Prostate gland (tissue), 2 donors: ENCODE measurements around the gene SRRM4. TPM values are rescaled to one million over a fixed set of nuclear protein-coding genes. Genes with fewer than 3 reads are reported as not detected.

Experiments
- DNase-seq: peaks from one replicate; pipeline ENCODE4 v3.0.0-alpha.2; 2019; ENCODE audit warnings: low spot score
- H3K27ac ChIP-seq, 2 donors: fragments of 200-600 bp; sonication (generic); 2 replicates each; pipeline ENCODE4 v1.5.1; 2017 to 2019
- H3K27me3 ChIP-seq: fragments of 200-600 bp; sonication (generic); replicated peaks from 2 replicates; pipeline ENCODE4 v1.5.1; 2019; ENCODE audit not compliant: insufficient read depth
- H3K36me3 ChIP-seq, 2 donors: fragments of 200-600 bp; sonication (generic); 1 replicate in 1 of 2; 2 replicates in 1 of 2; pipeline versions ENCODE4 v1.5.1 to v1.8.1; 2017 to 2019
- H3K4me1 ChIP-seq: fragments of 200-600 bp; sonication (generic); replicated peaks from 2 replicates; pipeline ENCODE4 v1.5.1; 2019
- H3K4me3 ChIP-seq, 2 donors: fragments of 200-600 bp; sonication (generic); 2 replicates each; pipeline ENCODE4 v1.5.1; 2017 to 2019
- H3K9me3 ChIP-seq: fragments of 200-600 bp; sonication (generic); 2 replicates; pipeline ENCODE4 v1.5.1; 2017
- CTCF ChIP-seq, 4 experiments: fragments of 200-600 bp in 2 of 4; fragments of 450-650 bp in 2 of 4; sonication (generic) in 2 of 4; IDR thresholded peaks; 1 replicate in 3 of 4; 2 replicates in 1 of 4; pipeline ENCODE4 v1.5.1; 2016 to 2019; ENCODE audit warnings: antibody characterized with exemption in 4 of 4, mild to moderate bottlenecking in 2 of 4, moderate library complexity in 2 of 4
- POLR2A ChIP-seq: fragments of 450-650 bp; IDR thresholded peaks from one replicate; pipeline ENCODE4 v1.6.1; 2016; ENCODE audit warnings: antibody characterized with exemption, mild to moderate bottlenecking
- POLR2AphosphoS5 ChIP-seq: sonication (generic); formaldehyde crosslinking; IDR thresholded peaks from one replicate; pipeline ENCODE4 v1.6.1; 2017; ENCODE audit warnings: antibody characterized with exemption
- WGBS: methylation state at CpG from one replicate; pipeline ENCODE4 v1.1.5; 2018; 5-methylcytosine and 5-hydroxymethylcytosine counted together
- intact Hi-C: fragments of 100-400 bp; cut with DNase I; formaldehyde crosslinking; loops from one replicate; pipeline ENCODE4 v1.14.2; 2022
- total RNA-seq, 2 donors: library from RNA; depleted of rRNA; stranded (reverse); fragments of >200 nt; gene quantifications; one replicate each; pipeline ENCODE4 v1.1.0, GENCODE V29; 2016

Gene SRRM4
- total RNA-seq, 2 donors from 2014 or later: 0.05 to 0.11 TPM

DNA sequence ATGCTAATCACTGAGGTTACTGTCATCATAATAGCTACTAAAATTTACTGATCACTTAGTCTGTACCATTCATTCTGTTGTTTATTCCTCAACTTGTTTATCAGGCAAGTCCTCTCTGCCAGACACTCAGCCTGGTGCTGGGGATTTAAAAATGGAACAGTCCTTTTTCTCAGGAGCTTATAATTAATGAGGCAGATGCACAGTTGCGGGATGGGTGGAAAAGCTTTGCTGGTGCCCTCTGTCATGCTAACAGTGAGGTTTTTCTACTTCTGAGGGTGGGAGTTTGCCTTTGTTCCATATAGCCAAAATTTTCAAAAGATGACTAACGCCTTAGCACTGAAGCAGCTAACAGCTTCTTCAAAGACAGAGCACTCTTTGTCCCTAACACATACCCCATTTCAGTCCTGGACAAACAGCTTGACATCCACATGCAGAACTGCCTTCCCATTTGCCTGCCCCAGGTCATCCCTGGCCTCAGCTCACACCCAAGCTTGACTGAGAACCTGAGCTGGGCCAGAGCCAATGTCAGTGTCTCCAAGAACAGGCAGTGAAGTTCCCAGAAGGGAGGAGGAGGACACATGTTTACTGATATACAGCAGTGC lies 166.6 kb downstream of the SRRM4 start:
- no peaks in the 10 kb centered on the region for H3K36me3 ChIP-seq
- no peaks in the 10 kb centered on the region for H3K27me3 ChIP-seq
- H3K4me1 ChIP-seq: no peaks in the 10 kb centered on the region
- H3K27ac ChIP-seq: no peak overlapping the region
- DNase-seq: no peak
- intact Hi-C loops: no loop called here
- H3K4me3 ChIP-seq: no peak overlapping the region
- TF ChIP-seq POLR2AphosphoS5: no peak
- no peak for TF ChIP-seq POLR2A
- no peak for TF ChIP-seq CTCF (IDR thresholded peaks at IDR 0.05)
- H3K9me3 ChIP-seq: no peaks in the 10 kb centered on the region
- 29% methylated on average over 2 of the region's 2 CpGs for WGBS

- Histone ChIP-seq H3K27me3 (no peaks in the 10 kb centered on the region), H3K4me3 (no peak overlapping the region), H3K27ac (no peak overlapping the region), H3K4me1 (no peaks in the 10 kb centered on the region), H3K9me3 (no peaks in the 10 kb centered on the region), H3K36me3 (no peaks in the 10 kb centered on the region)
- 88% methylated on average over 7 of the region's 7 CpGs for WGBS
- no peak for TF ChIP-seq CTCF (IDR thresholded peaks at IDR 0.05)
- TF ChIP-seq POLR2A: no peak
- TF ChIP-seq POLR2AphosphoS5: no peak
- intact Hi-C loops: no loop called here
- DNase-seq: no peak
Measured at GRCh38 chr12:119149270-119149669, 167.9 kb downstream of the SRRM4 start.

DNA sequence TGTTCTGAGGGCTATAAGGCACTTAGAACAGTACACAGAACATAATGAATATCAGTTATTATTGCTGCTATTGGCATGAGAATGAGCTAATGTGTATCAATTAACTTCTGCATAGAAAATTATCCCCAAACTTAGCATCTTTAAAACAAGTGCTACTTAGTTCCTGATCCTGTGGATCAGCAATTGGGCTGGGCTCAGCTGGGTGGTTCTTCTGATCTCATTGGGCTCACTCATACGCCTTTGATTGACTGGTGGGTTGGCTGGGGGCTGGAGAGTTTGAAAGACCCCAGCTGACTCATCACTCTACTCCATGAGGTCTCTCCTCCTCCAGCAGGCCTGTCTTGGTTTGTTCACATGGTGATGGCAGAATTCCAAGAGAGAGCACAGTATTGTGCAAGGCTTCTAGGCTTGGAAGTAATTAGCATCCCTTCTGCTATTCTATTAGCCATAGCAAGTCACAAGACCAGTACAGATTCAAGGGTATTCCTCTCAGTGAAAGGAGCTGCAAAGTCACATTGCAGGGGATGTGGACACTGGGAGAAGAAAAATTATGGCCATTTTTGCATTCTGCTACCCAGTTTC lies 170.2 kb downstream of the SRRM4 start:
- Histone ChIP-seq H3K4me3 (no peak overlapping the region), H3K4me1 (no peaks in the 10 kb centered on the region), H3K36me3 (no peaks in the 10 kb centered on the region), H3K9me3 (no peaks in the 10 kb centered on the region), H3K27me3 (no peaks in the 10 kb centered on the region), H3K27ac (no peak overlapping the region)
- WGBS: 93% methylated on average over 1 of the region's 1 CpG
- no peak for DNase-seq
- intact Hi-C loops: no loop called here
- no peak for TF ChIP-seq POLR2A
- TF ChIP-seq CTCF (IDR thresholded peaks at IDR 0.05): no peak
- TF ChIP-seq POLR2AphosphoS5: no peak

GRCh38 chr12:119153477-119154434 lies 172.4 kb downstream of the SRRM4 start:
- DNase-seq: no peak

GRCh38 chr12:119154435-119154818 lies 173.1 kb downstream of the SRRM4 start:
- Histone ChIP-seq H3K27me3 (no peaks in the 10 kb centered on the region), H3K4me1 (no peaks in the 10 kb centered on the region), H3K36me3 (no peaks in the 10 kb centered on the region), H3K27ac (no peak overlapping the region), H3K9me3 (no peaks in the 10 kb centered on the region), H3K4me3 (no peak overlapping the region)
- intact Hi-C loops: no loop called here
- no peak for DNase-seq
- 78% methylated on average over 11 of the region's 11 CpGs for WGBS
- TF ChIP-seq POLR2A (no peak), CTCF (IDR thresholded peaks at IDR 0.05) (no peak), POLR2AphosphoS5 (no peak)

More at GRCh38 chr12:119153477-119154434, 172.4 kb downstream of the SRRM4 start:
- Histone ChIP-seq H3K27ac (no peak overlapping the region), H3K4me3 (no peak overlapping the region), H3K27me3 (no peaks in the 10 kb centered on the region), H3K9me3 (no peaks in the 10 kb centered on the region), H3K36me3 (no peaks in the 10 kb centered on the region), H3K4me1 (no peaks in the 10 kb centered on the region)
- TF ChIP-seq POLR2A: no peak
- no peak for TF ChIP-seq POLR2AphosphoS5
- 58% methylated on average over 49 of the region's 49 CpGs for WGBS
- intact Hi-C loops: no loop called here
